Panc1 (cell line): ENCODE results near the gene WNT3A. TPM values are rescaled to one million over a fixed set of nuclear protein-coding genes. Genes with fewer than 3 reads are reported as not detected.

Experiments
- ATAC-seq: fragments of 200-7000 bp; cut with Tn5 transposase; 2 replicates; pipeline ENCODE4 v1.9.1; 2020; ENCODE audit warnings: mild to moderate bottlenecking, moderate library complexity
- BruUV-seq: library from RNA; stranded (reverse); fragments of 400-500 nt; replicated peaks from 2 replicates; lab custom pipeline; 2021; lab: Mats Ljungman, UMichigan
- CTCF ChIA-PET: fragments of 300-600 bp; sonication (Branson Sonifier 250); formaldehyde crosslinking; loops from one replicate; lab custom pipeline; 2022; ENCODE audit warnings: antibody characterized with exemption; lab: Charles Lee
- POLR2A ChIA-PET: fragments of 300-600 bp; sonication (Branson Sonifier 250); formaldehyde crosslinking; loops from one replicate; lab custom pipeline; 2022; ENCODE audit warnings: antibody characterized with exemption; lab: Charles Lee
- DNase-seq: peaks from one replicate; pipeline ENCODE4 v3.0.0-alpha.2; 2010; ENCODE audit warnings: low read depth, low spot score
- H3K27ac ChIP-seq: 2 replicates; pipeline ENCODE4 v1.5.1; 2011; ENCODE audit warnings: mild to moderate bottlenecking, low read length, inconsistent platforms
- H3K27me3 ChIP-seq: fragments of 200-500 bp; sonication (Bioruptor generic); 2 replicates; pipeline ENCODE4 v1.6.0; 2014; ENCODE audit warnings: low read length, inconsistent platforms; ENCODE audit not compliant: control insufficient read depth, insufficient read depth
- H3K36me3 ChIP-seq: fragments of 200-500 bp; sonication (Bioruptor generic); 2 replicates; pipeline ENCODE4 v1.5.1; 2014; ENCODE audit warnings: inconsistent platforms, mild to moderate bottlenecking, low read length, moderate library complexity; ENCODE audit not compliant: control insufficient read depth, insufficient read depth
- H3K4me1 ChIP-seq: 2 replicates; pipeline ENCODE4 v1.5.1; 2011; ENCODE audit warnings: inconsistent platforms, mild to moderate bottlenecking, low read length, moderate library complexity; ENCODE audit not compliant: control insufficient read depth, insufficient read depth
- H3K4me3 ChIP-seq, 2 experiments: 2 replicates each; pipeline ENCODE4 v1.5.1; 2011 to 2012; ENCODE audit warnings: low read depth in 2 of 2, low read length in 2 of 2, mild to moderate bottlenecking in 2 of 2, inconsistent platforms in 1 of 2, moderate library complexity in 1 of 2
- H3K9me3 ChIP-seq: fragments of 200-500 bp; sonication (Bioruptor generic); 2 replicates; pipeline ENCODE4 v1.5.1; 2014; ENCODE audit warnings: low read depth, mild to moderate bottlenecking, inconsistent platforms, low read length, moderate library complexity; ENCODE audit not compliant: control insufficient read depth, insufficient read depth
- CTCF ChIP-seq: fragments of 450-650 bp; IDR thresholded peaks from 2 replicates; pipeline ENCODE4 v1.5.1; 2017; ENCODE audit warnings: mild to moderate bottlenecking
- POLR2AphosphoS5 ChIP-seq: IDR thresholded peaks from 2 replicates; pipeline ENCODE4 v1.6.1; 2012; ENCODE audit warnings: mild to moderate bottlenecking, low read depth, low read length, moderate library complexity
- REST ChIP-seq, 2 experiments: IDR thresholded peaks; 2 replicates each; pipeline ENCODE4 v1.6.1; 2011 to 2012; ENCODE audit warnings: low read depth in 2 of 2, control low read depth in 1 of 2, low read length in 1 of 2, mild to moderate bottlenecking in 1 of 2, moderate library complexity in 1 of 2; ENCODE audit not compliant: insufficient read depth in 1 of 2
- SIN3A ChIP-seq: IDR thresholded peaks from 2 replicates; pipeline ENCODE4 v1.6.1; 2012; ENCODE audit warnings: low read depth, mild to moderate bottlenecking, low read length, moderate library complexity, borderline replicate concordance; ENCODE audit not compliant: insufficient read depth
- TCF7L2 ChIP-seq: IDR thresholded peaks from 2 replicates; pipeline ENCODE4 v1.6.1; 2011; ENCODE audit warnings: mild to moderate bottlenecking, low read depth, low read length, inconsistent platforms
- in situ Hi-C: cut with HindIII; loops from 2 replicates; pipeline ENCODE4 v1.10.0; 2016; ENCODE audit warnings: low sequenced_read_pairs, low pct_unique_long_range_greater_than_20kb
- intact Hi-C: fragments of 100-400 bp; cut with micrococcal nuclease; formaldehyde crosslinking; loops from one replicate; pipeline ENCODE4 v1.10.0; 2022; ENCODE audit not compliant: unreplicated experiment
- total RNA-seq: library from RNA; stranded (reverse); gene quantifications from one replicate; pipeline ENCODE4 v1.2.1, GENCODE V29; 2021; ENCODE audit not compliant: unreplicated experiment

Gene WNT3A
- total RNA-seq, 1 experiment from 2014 or later = not detected

- DNase-seq (no peak), ATAC-seq (no peak)
- TF ChIP-seq SIN3A (no peak), POLR2AphosphoS5 (no peak), TCF7L2 (no peak), CTCF (no peak), REST (IDR thresholded peaks at IDR 0.05; ENCODE audit: insufficient read depth in 1 of 2, low read depth in 2 of 2, low read length in 1 of 2) (no peak)
- BruUV-seq = no TSS peak
- intact Hi-C loops = no loop called here
- no peaks in the 10 kb centered on the region for H3K9me3 ChIP-seq
- in situ Hi-C loops = no loop called here
- POLR2A ChIA-PET = interaction anchor here (0.6 kb wide), 1 partner anchor 50 kb away, joined by 3 read pairs; no protein-coding TSS in a partner anchor
- no peak overlapping the region for H3K4me3 ChIP-seq
- H3K27me3 ChIP-seq = peaks cover 15% of the 10 kb centered on the region; the same call in 1 of the 2 replicates
- H3K4me1 ChIP-seq = no peaks in the 10 kb centered on the region; the same call in 1 of the 2 replicates
- H3K36me3 ChIP-seq = no peaks in the 10 kb centered on the region; the same call in 1 of the 2 replicates
- no peak overlapping the region for H3K27ac ChIP-seq
- CTCF ChIA-PET = interaction anchor here (0.6 to 1.0 kb wide), 3 partner anchors 57 to 70 kb away, joined by 3 to 4 read pairs (median 3); no protein-coding TSS in a partner anchor
These were observed 3.1 kb upstream of the WNT3A start for GRCh38 chr1:228003461-228004330.

GRCh38 chr1:228004331-228004855 is 2.4 kb upstream of the WNT3A start:
- H3K36me3 ChIP-seq = no peaks in the 10 kb centered on the region; the same call in 1 of the 2 replicates
- no peak overlapping the region for H3K27ac ChIP-seq
- TF ChIP-seq SIN3A (no peak), CTCF (peak; percentile 84), REST (IDR thresholded peaks at IDR 0.05; ENCODE audit: insufficient read depth in 1 of 2, low read depth in 2 of 2, low read length in 1 of 2) (no peak)
- no peak overlapping the region for H3K4me3 ChIP-seq
- DNase-seq (peak; percentile 12), ATAC-seq (peak; percentile 76)
- no peaks in the 10 kb centered on the region for H3K9me3 ChIP-seq
- in situ Hi-C loops = no loop called here
- ChIA-PET CTCF (interaction anchor here (0.6 to 1.0 kb wide), 5 partner anchors 29 to 1059 kb away, joined by 3 to 4 read pairs (median 3); no protein-coding TSS in a partner anchor), POLR2A (interaction anchor here (0.7 kb wide), 1 partner anchor 13 kb away, joined by 16 read pairs; no protein-coding TSS in a partner anchor)
- intact Hi-C loops = no loop called here
- no TSS peak for BruUV-seq
- H3K27me3 ChIP-seq = peaks cover 15% of the 10 kb centered on the region; the same call in 1 of the 2 replicates
- no peaks in the 10 kb centered on the region; the same call in 1 of the 2 replicates for H3K4me1 ChIP-seq
